Liver (tissue), 9 donors: ENCODE data around the gene TSHZ2. TPM values are rescaled to one million over a fixed set of nuclear protein-coding genes. Genes with fewer than 3 reads are reported as not detected.

ENCODE experiments used
- DNase-seq: peaks from one replicate; pipeline ENCODE4 v3.0.0-alpha.2; 2017; ENCODE audit warnings: low spot score
- H3K27ac ChIP-seq, 2 donors: one replicate each; pipeline ENCODE4 v1.7.0; 2013; ENCODE audit warnings: inconsistent platforms in 2 of 2, low read length in 2 of 2, control low read depth in 1 of 2, low read depth in 1 of 2, mild to moderate bottlenecking in 1 of 2
- H3K27me3 ChIP-seq, 4 donors: one replicate each; pipeline versions ENCODE4 v1.6.1 to v1.7.0; 2013; ENCODE audit warnings: low read length in 3 of 4, inconsistent platforms in 1 of 4, mild to moderate bottlenecking in 1 of 4, moderate library complexity in 1 of 4; ENCODE audit not compliant: control insufficient read depth in 4 of 4, insufficient read depth in 4 of 4
- H3K36me3 ChIP-seq, 4 donors: one replicate each; pipeline versions ENCODE4 v1.6.1 to v1.7.0; 2013; ENCODE audit warnings: low read length in 3 of 4, mild to moderate bottlenecking in 3 of 4, low read depth in 1 of 4, moderate library complexity in 1 of 4; ENCODE audit not compliant: control insufficient read depth in 4 of 4, insufficient read depth in 3 of 4
- H3K4me1 ChIP-seq, 4 donors: one replicate each; pipeline versions ENCODE4 v1.6.1 to v1.7.0; 2013; ENCODE audit warnings: low read length in 3 of 4, mild to moderate bottlenecking in 3 of 4, moderate library complexity in 1 of 4; ENCODE audit not compliant: control insufficient read depth in 4 of 4, insufficient read depth in 4 of 4
- H3K4me3 ChIP-seq, 3 donors: one replicate each; pipeline versions ENCODE4 v1.6.1 to v1.7.0; 2013; ENCODE audit warnings: low read length in 3 of 3, control low read depth in 1 of 3, low read depth in 1 of 3, mild to moderate bottlenecking in 1 of 3
- H3K9ac ChIP-seq, 2 donors: one replicate each; pipeline ENCODE4 v1.7.0; 2013; ENCODE audit warnings: low read length in 2 of 2, mild to moderate bottlenecking in 2 of 2, moderate library complexity in 2 of 2, control low read depth in 1 of 2, low read depth in 1 of 2
- H3K9me3 ChIP-seq, 4 donors: one replicate each; pipeline versions ENCODE4 v1.6.1 to v1.7.0; 2013; ENCODE audit warnings: low read length in 3 of 4; ENCODE audit not compliant: control insufficient read depth in 4 of 4
- EGR1 ChIP-seq, 2 donors: IDR thresholded peaks; 2 replicates each; pipeline ENCODE4 v1.6.1; 2016 to 2018; ENCODE audit warnings: antibody characterized with exemption in 2 of 2, low read depth in 2 of 2
- FOXA1 ChIP-seq: IDR thresholded peaks from 2 replicates; pipeline ENCODE4 v1.6.1; 2016; ENCODE audit warnings: antibody characterized with exemption
- FOXA2 ChIP-seq: IDR thresholded peaks from 2 replicates; pipeline ENCODE4 v1.6.1; 2016; ENCODE audit warnings: antibody characterized with exemption
- GABPA ChIP-seq, 2 donors: IDR thresholded peaks in 1 of 2; conservative IDR thresholded peaks in 1 of 2; 2 replicates each; pipeline ENCODE4 v1.6.1; 2016; ENCODE audit warnings: antibody characterized with exemption in 2 of 2, mild to moderate bottlenecking in 1 of 2, moderate library complexity in 1 of 2
- HNF4A ChIP-seq, 2 donors: conservative IDR thresholded peaks; 2 replicates each; pipeline ENCODE4 v1.6.1; 2016; ENCODE audit warnings: antibody characterized with exemption in 2 of 2, mild to moderate bottlenecking in 2 of 2
- JUND ChIP-seq, 2 donors: IDR thresholded peaks; 2 replicates each; pipeline ENCODE4 v1.6.1; 2016; ENCODE audit warnings: antibody characterized with exemption in 2 of 2
- NR2F2 ChIP-seq: IDR thresholded peaks from 2 replicates; pipeline ENCODE4 v1.6.1; 2016; ENCODE audit warnings: antibody characterized with exemption
- RAD21 ChIP-seq, 2 donors: IDR thresholded peaks; 2 replicates each; pipeline ENCODE4 v1.6.1; 2016; ENCODE audit warnings: antibody characterized with exemption in 2 of 2, mild to moderate bottlenecking in 2 of 2
- RXRA ChIP-seq, 2 donors: IDR thresholded peaks; 2 replicates each; pipeline ENCODE4 v1.6.1; 2017 to 2018; ENCODE audit warnings: antibody characterized with exemption in 2 of 2, mild to moderate bottlenecking in 1 of 2
- SP1 ChIP-seq: IDR thresholded peaks from 2 replicates; pipeline ENCODE4 v1.6.1; 2018; ENCODE audit warnings: antibody characterized with exemption, mild to moderate bottlenecking
- TAF1 ChIP-seq: conservative IDR thresholded peaks from 2 replicates; pipeline ENCODE4 v1.6.1; 2016; ENCODE audit warnings: antibody characterized with exemption, mild to moderate bottlenecking
- YY1 ChIP-seq: IDR thresholded peaks from 2 replicates; pipeline ENCODE4 v1.6.1; 2016; ENCODE audit warnings: antibody characterized with exemption, mild to moderate bottlenecking
- WGBS: extraction: QIAGEN DNeasy Blood & Tissue Kit; methylation state at CpG from one replicate; pipeline ENCODE4 v1.1.7; 2013; 5-methylcytosine and 5-hydroxymethylcytosine counted together
- polyA plus RNA-seq, 2 donors: library from polyadenylated mRNA; stranded (reverse) in 1 of 2; unstranded in 1 of 2; fragments of 200-250 nt in 1 of 2; fragments of >200 nt in 1 of 2; fragmentation: Nextera tagmentation in 1 of 2; extraction: Ambion mirVana in 1 of 2; gene quantifications; one replicate each; pipeline versions ENCODE4 v1.2.1 to v1.2.3, GENCODE V29; 2013 to 2015
- total RNA-seq, 2 donors: library from RNA; depleted of rRNA; stranded (reverse); fragments of >200 nt; gene quantifications; one replicate each; pipeline ENCODE4 v1.2.3, GENCODE V29; 2014
- TF ChIP-seq, protein P1 (sequence below): IDR thresholded peaks from 2 replicates; pipeline ENCODE4 v1.6.1; 2016; ENCODE audit warnings: antibody characterized with exemption
- TF ChIP-seq, protein P2 (sequence below): IDR thresholded peaks from 2 replicates; pipeline ENCODE4 v1.6.1; 2016; ENCODE audit warnings: antibody characterized with exemption
- TF ChIP-seq, protein P3 (sequence below): IDR thresholded peaks from 2 replicates; pipeline ENCODE4 v1.6.1; 2016; ENCODE audit warnings: antibody characterized with exemption
- donor health status: healthy.
- donor health status: healthy.
- donor health status: healthy.
- donor health status: healthy.
- donor health status: healthy.

Gene TSHZ2
- total and polyA plus RNA-seq, 4 donors: 2.9 to 11.3 (median 7.8) TPM

DNA sequence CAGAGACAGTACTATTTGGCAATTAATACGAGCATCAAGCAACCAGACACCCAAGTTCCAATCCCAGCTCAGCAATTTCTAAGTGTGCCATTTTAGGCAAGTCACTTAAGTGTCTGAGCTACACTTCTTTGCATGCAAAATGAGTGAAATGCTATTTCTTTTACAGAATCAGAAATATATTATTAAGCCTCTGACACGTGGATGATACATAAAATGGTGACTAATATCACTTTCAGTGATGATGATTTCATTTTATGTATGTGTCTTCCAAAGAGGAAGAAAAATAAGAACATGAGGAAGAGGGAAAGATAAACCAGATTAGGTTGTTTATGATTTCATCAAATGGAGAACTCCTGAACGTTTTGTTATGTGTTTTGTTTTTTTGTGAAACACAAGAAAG, 158.6 kb downstream of the TSHZ2 start:
- no peak overlapping the region for H3K4me3 ChIP-seq
- H3K36me3 ChIP-seq: no peaks in the 10 kb centered on the region
- H3K9ac ChIP-seq: no peak overlapping the region
- no peaks in the 10 kb centered on the region for H3K27me3 ChIP-seq
- 69% methylated on average over 3 of the region's 3 CpGs for whole genome bisulfite sequencing
- H3K27ac ChIP-seq: no peak overlapping the region
- H3K4me1 ChIP-seq: no peaks in the 10 kb centered on the region
- no peak for DNase-seq
- H3K9me3 ChIP-seq: no peaks in the 10 kb centered on the region
- TF ChIP-seq FOXA1: no peak
- TF ChIP-seq JUND (IDR thresholded peaks at IDR 0.05): no peak
- TF ChIP-seq EGR1 (IDR thresholded peaks at IDR 0.05; ENCODE audit: low read depth in 2 of 2): no peak
- TF ChIP-seq SP1: no peak
- no peak for TF ChIP-seq FOXA2
- TF ChIP-seq, protein P1, sequence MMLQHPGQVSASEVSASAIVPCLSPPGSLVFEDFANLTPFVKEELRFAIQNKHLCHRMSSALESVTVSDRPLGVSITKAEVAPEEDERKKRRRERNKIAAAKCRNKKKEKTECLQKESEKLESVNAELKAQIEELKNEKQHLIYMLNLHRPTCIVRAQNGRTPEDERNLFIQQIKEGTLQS: no peak
- no peak for TF ChIP-seq HNF4A (conservative IDR thresholded peaks at IDR 0.05)
- no peak for TF ChIP-seq RAD21 (IDR thresholded peaks at IDR 0.05)
- no peak for TF ChIP-seq NR2F2
- no peak for TF ChIP-seq GABPA (IDR thresholded peaks at IDR 0.05 in 1 of 2, conservative IDR thresholded peaks at IDR 0.05 in 1 of 2)

DNA sequence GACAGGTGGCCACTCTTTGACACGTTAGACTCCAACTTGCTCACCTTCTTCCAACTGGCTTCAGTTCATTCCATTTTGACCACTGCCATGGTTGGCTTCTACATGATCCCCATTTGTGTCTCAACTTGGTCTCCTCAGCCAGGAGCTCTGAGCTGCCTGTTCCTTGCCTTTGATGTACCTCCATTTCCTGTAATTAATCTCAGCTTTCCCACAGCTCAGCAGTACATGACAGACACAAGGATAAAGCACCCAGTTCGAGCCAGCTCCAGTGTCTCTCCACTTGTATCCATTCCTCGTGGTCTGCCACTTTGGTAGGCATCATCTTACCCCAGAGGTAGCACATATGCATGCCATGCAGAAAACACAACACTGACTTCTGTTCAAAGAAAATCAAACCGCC, 161.0 kb downstream of the TSHZ2 start:
- H3K9me3 ChIP-seq: no peaks in the 10 kb centered on the region
- H3K27me3 ChIP-seq: no peaks in the 10 kb centered on the region
- H3K36me3 ChIP-seq: peaks cover 0 to 4% (median 0%) of the 10 kb centered on the region in 4 donors
- TF ChIP-seq SP1: no peak
- TF ChIP-seq, protein P2, sequence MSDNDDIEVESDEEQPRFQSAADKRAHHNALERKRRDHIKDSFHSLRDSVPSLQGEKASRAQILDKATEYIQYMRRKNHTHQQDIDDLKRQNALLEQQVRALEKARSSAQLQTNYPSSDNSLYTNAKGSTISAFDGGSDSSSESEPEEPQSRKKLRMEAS: no peak
- TF ChIP-seq HNF4A (conservative IDR thresholded peaks at IDR 0.05): no peak
- TF ChIP-seq, protein P3, sequence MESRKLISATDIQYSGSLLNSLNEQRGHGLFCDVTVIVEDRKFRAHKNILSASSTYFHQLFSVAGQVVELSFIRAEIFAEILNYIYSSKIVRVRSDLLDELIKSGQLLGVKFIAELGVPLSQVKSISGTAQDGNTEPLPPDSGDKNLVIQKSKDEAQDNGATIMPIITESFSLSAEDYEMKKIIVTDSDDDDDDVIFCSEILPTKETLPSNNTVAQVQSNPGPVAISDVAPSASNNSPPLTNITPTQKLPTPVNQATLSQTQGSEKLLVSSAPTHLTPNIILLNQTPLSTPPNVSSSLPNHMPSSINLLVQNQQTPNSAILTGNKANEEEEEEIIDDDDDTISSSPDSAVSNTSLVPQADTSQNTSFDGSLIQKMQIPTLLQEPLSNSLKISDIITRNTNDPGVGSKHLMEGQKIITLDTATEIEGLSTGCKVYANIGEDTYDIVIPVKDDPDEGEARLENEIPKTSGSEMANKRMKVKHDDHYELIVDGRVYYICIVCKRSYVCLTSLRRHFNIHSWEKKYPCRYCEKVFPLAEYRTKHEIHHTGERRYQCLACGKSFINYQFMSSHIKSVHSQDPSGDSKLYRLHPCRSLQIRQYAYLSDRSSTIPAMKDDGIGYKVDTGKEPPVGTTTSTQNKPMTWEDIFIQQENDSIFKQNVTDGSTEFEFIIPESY: no peak
- no peak for TF ChIP-seq RXRA (IDR thresholded peaks at IDR 0.05)
- no peak overlapping the region for H3K9ac ChIP-seq
- H3K4me1 ChIP-seq: no peaks in the 10 kb centered on the region
- 80% methylated on average over 4 of the region's 4 CpGs for WGBS
- no peak overlapping the region for H3K4me3 ChIP-seq
- no peak for DNase-seq
- no peak overlapping the region for H3K27ac ChIP-seq

DNA sequence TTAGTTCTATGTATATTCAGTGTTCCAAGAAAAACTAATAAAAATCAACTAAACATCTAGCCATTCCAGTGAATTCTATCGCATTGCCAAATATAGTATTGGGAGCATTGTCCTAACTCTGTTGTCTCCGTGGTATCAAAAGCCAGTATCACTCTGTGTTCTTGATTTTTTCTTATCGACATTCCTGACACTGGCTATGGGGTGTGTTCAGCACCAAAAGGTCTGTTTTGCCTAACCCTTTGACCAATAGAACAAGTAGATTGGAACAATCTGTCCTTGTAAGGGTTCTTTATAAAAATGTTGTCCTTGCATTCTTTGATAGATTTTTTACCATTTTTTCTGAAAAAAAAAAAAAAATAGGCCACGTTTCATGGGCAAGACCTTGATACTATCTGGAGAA, 161.5 kb downstream of the TSHZ2 start:
- Histone ChIP-seq H3K27ac (no peak overlapping the region), H3K27me3 (no peaks in the 10 kb centered on the region), H3K9me3 (no peaks in the 10 kb centered on the region), H3K4me3 (no peak overlapping the region), H3K9ac (no peak overlapping the region), H3K36me3 (peaks cover 0 to 4% (median 0%) of the 10 kb centered on the region in 4 donors), H3K4me1 (no peaks in the 10 kb centered on the region)
- 87% methylated on average over 4 of the region's 4 CpGs for WGBS
- no peak for DNase-seq
- no peak for TF ChIP-seq EGR1 (IDR thresholded peaks at IDR 0.05; ENCODE audit: low read depth in 2 of 2)
- TF ChIP-seq YY1: no peak
- no peak for TF ChIP-seq RXRA (IDR thresholded peaks at IDR 0.05)
- TF ChIP-seq FOXA2: no peak
- TF ChIP-seq HNF4A (conservative IDR thresholded peaks at IDR 0.05): no peak
- TF ChIP-seq, protein P3: no peak
- TF ChIP-seq TAF1: no peak
- no peak for TF ChIP-seq RAD21 (IDR thresholded peaks at IDR 0.05)
- no peak for TF ChIP-seq FOXA1
- no peak for TF ChIP-seq NR2F2
- TF ChIP-seq GABPA (IDR thresholded peaks at IDR 0.05 in 1 of 2, conservative IDR thresholded peaks at IDR 0.05 in 1 of 2): no peak
